NOMO-1 treated with dmso at 0.1 percent for 144 hours (cell line): ENCODE measurements around the gene RAB11FIP4.

Source experiments
- DNase-seq: peaks from one replicate; lab custom pipeline; 2025; ENCODE audit not compliant: unreplicated experiment; lab: John Stamatoyannopoulos, UW

The RAB11FIP4 gene

GRCh38 chr17:31496601-31497000, 105.1 kb downstream of the RAB11FIP4 start:
- DNase-seq: no peak

DNA sequence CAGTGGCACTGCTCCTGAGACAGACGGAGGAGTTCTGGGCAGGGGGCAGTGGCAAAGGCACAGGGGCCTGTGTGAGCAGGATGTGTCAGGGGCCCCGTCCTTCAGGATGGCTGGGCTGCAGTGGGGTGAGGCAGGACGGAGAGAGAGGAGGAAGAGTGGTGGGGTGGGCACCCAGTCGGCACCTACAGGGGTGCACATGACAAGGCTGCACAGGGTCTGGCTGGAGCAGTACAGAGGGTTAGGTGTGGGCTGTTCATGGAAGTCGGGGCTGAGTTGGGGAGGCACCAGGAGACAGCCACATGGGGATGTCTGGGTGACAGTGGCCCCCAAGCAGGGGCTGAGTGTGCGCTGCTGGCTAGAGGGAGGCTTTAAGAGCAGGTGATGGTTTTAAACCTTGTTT, 106.0 kb downstream of the RAB11FIP4 start:
- no peak for DNase-seq

DNA sequence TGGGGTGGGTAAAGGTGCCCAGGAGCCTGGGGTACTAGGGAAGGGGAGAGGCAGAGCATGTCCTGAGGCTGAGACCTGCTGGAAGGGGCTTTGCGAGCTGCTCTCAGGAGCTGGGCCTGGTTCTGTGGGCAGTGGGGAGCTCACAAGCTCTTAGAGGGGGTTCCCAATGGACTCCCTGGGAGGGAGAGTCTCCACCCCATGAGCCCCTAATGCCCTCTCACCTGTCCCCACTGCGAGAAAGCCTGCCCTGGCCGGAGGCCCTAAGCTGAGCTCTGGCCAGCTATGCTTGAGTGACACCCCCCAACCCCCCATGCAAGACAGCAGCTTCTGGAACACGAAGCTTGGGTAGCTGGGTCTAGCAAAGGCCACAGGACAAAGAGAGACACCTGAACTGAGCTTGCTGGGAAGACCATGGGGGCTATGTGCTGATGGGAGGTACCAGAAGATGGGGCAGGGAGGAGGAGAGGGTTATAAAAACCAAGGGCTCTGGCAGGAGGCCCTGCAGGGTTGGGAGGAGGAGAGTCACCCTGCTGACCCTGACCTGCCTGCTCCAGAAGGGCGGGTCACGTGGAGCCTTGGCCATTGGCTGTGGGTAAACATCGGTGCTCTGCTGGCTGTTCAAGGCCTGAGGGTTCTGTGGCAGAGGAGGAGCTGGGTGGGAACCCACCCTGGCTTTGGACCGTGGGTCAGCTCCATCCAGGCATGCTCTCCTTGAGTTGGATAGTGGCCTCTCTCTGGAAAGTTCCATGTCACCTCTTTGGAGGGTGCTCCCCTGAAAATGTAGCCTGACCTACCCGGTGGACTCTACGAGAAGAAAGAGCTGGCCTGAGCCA, 106.7 kb downstream of the RAB11FIP4 start:
- DNase-seq: no peak

GRCh38 chr17:31499771-31500554, 108.5 kb downstream of the RAB11FIP4 start:
- DNase-seq: no peak

DNA sequence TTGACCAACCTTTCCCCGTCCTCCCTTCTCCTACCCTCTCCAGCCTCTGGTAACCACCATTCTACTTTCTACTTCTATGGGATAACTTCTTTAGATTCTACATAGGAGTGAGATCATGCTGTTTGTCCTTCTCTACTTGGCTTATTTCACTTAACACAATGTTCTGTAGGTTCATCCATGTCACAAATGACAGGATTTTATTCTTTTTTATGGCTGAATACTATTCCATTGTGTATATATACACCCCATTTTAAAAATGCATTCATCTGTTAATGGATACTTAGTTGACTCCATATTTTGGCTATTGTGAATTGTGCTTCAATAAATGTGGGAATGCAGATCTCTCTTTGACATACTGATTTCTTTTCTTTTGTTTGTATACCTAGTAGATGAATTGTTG, 115.0 kb downstream of the RAB11FIP4 start:
- DNase-seq: no peak

DNA sequence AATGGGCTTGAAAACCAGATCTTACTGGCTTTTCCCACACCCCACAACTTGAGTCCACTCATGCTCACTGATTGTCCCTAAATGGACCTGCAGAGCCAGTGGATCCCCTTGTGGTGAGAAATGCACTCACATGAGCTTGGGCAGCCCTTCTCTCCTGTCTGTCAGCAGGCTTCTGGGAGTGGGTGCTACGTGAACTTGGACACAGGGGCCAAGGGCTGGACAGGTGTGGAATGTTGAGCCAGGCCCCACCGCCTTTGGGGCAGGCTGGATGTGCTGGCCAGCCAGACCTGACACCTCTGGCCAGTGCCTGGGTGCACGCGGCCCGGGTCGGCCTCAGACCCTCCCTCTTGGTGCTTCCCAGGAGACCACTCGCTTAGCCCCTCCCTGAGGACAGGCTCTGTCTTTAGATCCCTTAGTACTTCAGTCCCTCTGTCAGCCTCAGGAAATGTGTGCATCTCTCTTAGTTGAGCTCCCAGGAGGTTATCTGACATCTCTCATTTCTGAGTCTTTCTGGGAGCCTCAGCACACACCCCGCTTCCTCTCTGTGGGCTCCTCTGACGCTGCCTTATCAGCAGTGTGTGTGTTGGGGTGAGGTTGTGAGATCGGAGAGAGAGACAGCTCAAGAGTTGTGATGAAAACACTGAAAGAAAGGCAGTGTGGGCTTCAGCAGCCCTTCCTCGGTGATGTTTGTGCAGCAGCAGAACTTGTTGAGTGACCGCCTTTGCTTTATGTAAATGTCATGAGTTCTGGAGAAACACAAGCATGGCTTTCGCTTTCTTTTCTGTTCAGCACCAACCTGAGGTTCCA, 117.0 kb downstream of the RAB11FIP4 start:
- DNase-seq: no peak

DNA sequence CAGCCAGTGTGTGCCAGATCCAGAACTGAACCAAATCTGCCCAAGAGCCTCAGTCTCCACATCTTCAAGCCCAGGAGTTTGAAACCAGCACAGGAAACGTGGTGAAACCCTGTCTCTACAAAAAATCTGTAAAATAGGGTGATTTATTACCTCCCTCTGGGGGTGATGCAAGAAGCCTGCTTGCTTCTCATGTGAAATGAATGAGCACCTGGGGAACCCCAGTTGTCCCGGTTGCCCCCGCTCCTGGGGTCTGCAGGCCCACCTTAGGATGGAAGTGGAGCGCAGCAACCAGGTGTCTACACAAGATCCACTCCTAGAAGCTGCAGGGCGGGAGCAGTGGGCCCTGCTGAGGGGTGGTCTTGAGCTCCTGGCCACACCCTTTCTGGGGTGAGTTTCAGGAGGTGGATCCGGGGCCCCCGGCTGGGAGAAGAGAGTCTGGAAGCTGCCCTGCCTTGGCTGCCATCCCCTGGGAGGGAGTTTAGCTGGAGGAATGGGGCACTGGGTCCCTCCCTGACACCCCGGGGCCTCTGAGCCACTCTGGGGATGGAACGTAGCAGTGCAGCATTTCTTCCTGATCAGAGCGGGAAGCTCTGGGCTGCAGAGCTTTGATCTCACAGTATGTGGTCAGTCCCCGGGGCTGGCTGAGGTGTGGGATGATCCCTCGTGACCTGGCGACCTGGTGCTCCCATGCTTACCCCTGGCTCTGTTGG, 117.8 kb downstream of the RAB11FIP4 start:
- DNase-seq: peak; percentile 18

GRCh38 chr17:31509805-31510177, 118.3 kb downstream of the RAB11FIP4 start:
- DNase-seq: no peak

- DNase-seq: no peak
Observed at GRCh38 chr17:31510308-31511194, 119.1 kb downstream of the RAB11FIP4 start.

DNA sequence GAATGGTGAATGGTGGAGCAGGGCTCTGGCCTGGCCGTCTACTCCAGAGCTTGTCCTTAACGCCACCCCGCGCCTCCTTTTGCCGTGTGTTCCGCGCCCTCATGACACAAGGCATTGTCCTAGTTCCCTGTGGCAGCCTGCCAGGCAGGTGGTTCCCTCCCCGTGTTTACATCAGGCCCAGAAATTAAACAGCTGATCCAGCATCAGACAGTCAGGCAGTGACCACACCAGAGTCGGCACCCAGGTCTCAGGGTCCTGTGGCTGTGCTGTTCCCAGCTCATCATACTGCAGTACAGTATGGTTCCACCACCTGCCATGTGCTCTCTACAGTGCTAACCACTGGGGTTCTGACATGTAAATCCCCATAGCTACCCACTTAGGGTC, 119.7 kb downstream of the RAB11FIP4 start:
- no peak for DNase-seq

DNA sequence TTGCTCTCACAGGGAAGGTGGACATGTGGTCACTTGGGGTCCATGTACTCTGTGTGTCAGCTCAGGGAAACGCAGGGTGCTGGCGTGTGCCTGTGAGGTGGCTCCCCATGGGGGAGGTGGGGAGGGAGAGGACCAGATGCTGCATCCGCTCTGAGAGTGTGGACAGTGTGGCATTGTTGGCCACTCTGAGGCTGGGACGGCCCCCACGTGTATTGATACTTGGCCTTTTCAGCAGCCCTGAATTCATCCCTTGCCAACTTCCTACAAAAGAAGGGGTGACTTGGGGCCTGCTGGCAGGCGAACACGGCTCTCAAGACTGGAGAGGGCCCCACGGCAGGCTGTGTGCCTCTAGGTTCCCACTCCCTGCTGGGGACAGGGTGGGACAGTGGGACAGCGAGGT, 120.1 kb downstream of the RAB11FIP4 start:
- no peak for DNase-seq

DNA sequence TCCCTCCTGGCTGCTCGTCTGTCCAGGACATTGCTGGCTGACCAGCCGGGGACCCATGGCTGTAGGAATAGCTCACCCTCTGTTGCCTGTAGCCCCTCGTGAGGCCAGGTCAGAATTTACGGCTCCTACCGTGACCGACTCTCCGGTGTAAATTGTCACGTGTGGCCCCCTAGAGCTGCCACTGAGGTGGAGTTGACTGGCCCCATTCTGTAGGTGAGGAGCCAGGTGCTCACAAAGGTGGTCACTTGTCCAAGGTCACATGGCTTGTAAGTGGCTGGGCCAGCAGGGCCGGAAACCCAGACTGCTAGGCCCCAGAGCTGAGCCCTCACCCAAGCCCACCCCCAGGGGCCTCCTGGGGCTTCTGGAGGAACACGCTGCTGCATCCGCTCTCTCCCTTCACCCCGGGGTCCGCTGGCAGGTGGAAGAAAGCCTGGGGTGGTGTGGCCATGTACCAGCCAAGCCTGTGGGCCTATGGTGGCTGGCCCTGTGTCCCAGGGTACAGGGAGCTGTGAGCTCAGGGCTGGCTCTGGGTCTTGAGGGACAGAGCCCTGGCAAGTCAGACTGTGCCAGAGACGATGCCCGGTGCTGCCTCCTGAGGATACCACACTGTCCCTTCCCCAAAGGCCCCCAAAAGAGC, 120.7 kb downstream of the RAB11FIP4 start:
- no peak for DNase-seq

- no peak for DNase-seq
Observed at GRCh38 chr17:31512796-31513195, 121.3 kb downstream of the RAB11FIP4 start.

DNA sequence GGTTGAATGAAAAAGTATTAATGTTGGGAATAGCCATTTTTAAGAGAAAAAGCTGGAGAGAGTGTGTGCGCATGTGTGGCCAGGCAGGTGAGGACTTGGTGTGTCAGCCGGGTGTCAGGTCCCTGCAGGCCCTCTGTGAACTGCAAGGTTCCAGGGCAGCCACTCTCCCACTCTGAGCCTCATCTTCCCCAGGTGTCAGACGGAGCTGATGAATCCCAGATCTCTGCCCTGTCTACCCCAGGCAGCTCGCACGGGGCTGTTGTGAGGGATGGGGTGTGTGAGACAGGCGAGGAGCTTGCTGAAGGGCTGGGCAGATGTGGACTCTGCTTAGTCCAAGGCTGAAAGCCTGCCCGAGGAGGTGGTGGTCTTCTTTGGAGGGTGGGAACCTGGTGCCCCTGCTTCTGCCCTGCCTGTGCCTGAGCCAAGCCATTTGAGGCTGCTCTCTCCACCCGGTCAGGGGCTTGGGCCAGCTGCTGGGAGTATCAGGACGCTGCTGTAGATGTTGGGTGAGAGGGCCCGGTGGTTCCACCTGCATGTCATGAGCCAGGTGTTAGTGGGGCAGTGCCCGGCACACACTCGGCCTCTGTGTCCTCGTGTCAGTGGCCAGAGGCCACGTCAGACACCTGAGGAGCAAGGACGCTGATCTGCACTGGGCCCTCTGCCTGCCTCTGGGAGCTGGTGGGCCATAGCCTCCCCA, 122.4 kb downstream of the RAB11FIP4 start:
- DNase-seq: no peak

- DNase-seq: no peak
Observed at GRCh38 chr17:31515267-31515666, 123.8 kb downstream of the RAB11FIP4 start.

- no peak for DNase-seq
Observed at GRCh38 chr17:31517524-31517923, 126.0 kb downstream of the RAB11FIP4 start.

- no peak for DNase-seq
Observed at GRCh38 chr17:31518478-31518877, 127.0 kb downstream of the RAB11FIP4 start.

- no peak for DNase-seq
Observed at GRCh38 chr17:31521632-31522283, 130.3 kb downstream of the RAB11FIP4 start.
